ENCODE measurements around the gene OR52B4. TPM values are rescaled to one million over a fixed set of nuclear protein-coding genes. Genes with fewer than 3 reads are reported as not detected.
"Not testable (repeated sequence)": the region's sequence is repeated elsewhere in the genome, so short reads cannot be mapped to it uniquely, and the experiment has no call there.

OR52B4 gene
- polyA plus RNA-seq, 2 of the 4 experiments (the other 2 are of a cell fraction): not detected

DNA sequence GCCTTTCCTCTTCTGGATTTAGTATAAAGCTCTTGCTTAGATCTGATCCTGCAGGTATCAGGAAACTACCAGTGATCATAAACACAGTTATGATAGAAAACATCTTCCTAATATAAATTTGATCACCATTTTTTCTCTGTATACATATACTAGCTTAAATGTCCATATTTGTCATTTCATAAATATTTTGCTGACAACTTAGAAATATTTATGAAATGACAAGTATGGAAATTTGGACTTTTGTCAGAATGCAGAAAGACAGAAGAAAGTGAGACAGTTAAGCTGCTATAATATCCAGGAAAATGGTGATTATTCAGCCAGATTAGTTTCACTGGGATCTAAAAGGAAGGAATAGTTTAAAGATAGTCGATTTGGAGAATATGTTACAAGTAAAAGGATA, 48.1 kb upstream of the OR52B4 start:
- no peak overlapping the region for H3K27ac ChIP-seq
- TF ChIP-seq ZC3H11A (IDR thresholded peaks at IDR 0.05) (no peak), MAFK (IDR thresholded peaks at IDR 0.05; ENCODE audit: partially characterized antibody) (peak; percentile 14)
- H3K4me2 ChIP-seq: no peak overlapping the region
- ATAC-seq: no peak
- H3K4me3 ChIP-seq: no peak overlapping the region
- H3K4me1 ChIP-seq: no peaks in the 10 kb centered on the region
- no peaks in the 10 kb centered on the region for H3K9me3 ChIP-seq
- no peak for DNase-seq (ENCODE audit: low read depth in 1 of 2, low spot score in 1 of 2)
- ChIA-PET CTCF (interaction anchor here (1.3 to 1.7 kb wide), 2 partner anchors 8 to 229 kb away, joined by 4 to 6 read pairs; no protein-coding TSS in a partner anchor), POLR2A (no interaction called here)
- no peak for FAIRE-seq
- 0% methylated on average over 1 of the region's 1 CpG for WGBS (ENCODE audit: missing lambda C conversion rate)

DNA sequence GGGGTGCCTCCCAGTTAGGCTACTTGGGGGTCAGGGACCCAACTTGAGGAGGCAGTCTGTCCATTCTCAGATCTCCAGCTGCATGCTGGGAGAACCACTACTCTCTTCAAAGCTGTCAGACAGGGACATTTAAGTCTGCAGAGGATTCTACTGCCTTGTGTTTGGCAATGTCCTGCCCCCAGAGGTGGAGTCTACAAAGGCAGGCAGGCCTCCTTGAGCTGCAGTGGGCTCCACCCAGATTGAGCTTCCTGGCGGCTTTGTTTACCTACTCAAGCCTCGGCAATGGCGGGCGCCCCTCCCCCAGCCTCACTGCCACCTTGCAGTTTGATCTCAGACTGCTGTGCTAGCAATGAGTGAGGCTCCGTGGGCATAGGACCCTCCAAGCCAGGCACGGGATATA, 38.0 kb upstream of the OR52B4 start:
- CTCF ChIA-PET: not testable (repeated sequence)

DNA sequence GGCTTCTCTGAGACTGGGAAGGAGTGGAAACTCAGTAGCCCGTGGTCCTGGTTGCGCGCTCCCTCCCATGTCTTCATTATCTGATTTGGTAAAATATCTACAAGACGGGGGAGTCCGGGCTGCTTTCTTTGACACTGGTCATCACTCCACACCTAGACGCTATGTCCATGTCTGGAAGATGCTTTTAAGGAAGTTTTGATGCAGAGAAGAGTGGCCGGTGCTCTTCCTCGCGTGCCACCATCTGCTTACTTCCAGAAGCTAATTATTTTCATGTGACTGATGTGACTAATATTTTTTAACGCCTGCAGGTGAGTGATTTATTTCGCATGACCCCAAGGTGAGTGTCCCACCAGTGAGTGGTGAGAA, 25.7 kb upstream of the OR52B4 start:
- peak overlapping the region; percentile 79 for H3K4me3 ChIP-seq
- DNase-seq (ENCODE audit: low read depth in 1 of 2, low spot score in 1 of 2) (no peak), ATAC-seq (peak; percentile 55 to 65; a peak in 5 of 6 replicates), FAIRE-seq (no peak)
- TF ChIP-seq ZNF302 (CRISPR knock-in tag; IDR thresholded peaks at IDR 0.05) (no peak), CBX2 (IDR thresholded peaks at IDR 0.05; ENCODE audit: borderline replicate concordance, low read depth) (no peak), MYC (IDR thresholded peaks at IDR 0.05; ENCODE audit: borderline replicate concordance, low read length) (no peak), ESRRA (IDR thresholded peaks at IDR 0.05; ENCODE audit: borderline replicate concordance, low read length) (no peak), ZC3H11A (IDR thresholded peaks at IDR 0.05) (no peak), HEYL (CRISPR knock-in tag; IDR thresholded peaks at IDR 0.05) (no peak), HOXB5 (CRISPR knock-in tag; IDR thresholded peaks at IDR 0.05) (no peak), RFX5 (IDR thresholded peaks at IDR 0.05) (no peak), ZSCAN20 (CRISPR knock-in tag; IDR thresholded peaks at IDR 0.05) (no peak), RARB (CRISPR knock-in tag; IDR thresholded peaks at IDR 0.05) (no peak), FOSL2 (IDR thresholded peaks at IDR 0.05) (no peak), FOSL2 (CRISPR knock-in tag; IDR thresholded peaks at IDR 0.05) (no peak)
- TF ChIP-seq, protein P1, sequence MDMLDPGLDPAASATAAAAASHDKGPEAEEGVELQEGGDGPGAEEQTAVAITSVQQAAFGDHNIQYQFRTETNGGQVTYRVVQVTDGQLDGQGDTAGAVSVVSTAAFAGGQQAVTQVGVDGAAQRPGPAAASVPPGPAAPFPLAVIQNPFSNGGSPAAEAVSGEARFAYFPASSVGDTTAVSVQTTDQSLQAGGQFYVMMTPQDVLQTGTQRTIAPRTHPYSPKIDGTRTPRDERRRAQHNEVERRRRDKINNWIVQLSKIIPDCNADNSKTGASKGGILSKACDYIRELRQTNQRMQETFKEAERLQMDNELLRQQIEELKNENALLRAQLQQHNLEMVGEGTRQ (IDR thresholded peaks at IDR 0.05): no peak
- TF ChIP-seq, protein P2, sequence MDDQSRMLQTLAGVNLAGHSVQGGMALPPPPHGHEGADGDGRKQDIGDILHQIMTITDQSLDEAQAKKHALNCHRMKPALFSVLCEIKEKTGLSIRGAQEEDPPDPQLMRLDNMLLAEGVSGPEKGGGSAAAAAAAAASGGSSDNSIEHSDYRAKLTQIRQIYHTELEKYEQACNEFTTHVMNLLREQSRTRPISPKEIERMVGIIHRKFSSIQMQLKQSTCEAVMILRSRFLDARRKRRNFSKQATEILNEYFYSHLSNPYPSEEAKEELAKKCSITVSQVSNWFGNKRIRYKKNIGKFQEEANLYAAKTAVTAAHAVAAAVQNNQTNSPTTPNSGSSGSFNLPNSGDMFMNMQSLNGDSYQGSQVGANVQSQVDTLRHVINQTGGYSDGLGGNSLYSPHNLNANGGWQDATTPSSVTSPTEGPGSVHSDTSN (IDR thresholded peaks at IDR 0.05): no peak
- TF ChIP-seq, protein P3, sequence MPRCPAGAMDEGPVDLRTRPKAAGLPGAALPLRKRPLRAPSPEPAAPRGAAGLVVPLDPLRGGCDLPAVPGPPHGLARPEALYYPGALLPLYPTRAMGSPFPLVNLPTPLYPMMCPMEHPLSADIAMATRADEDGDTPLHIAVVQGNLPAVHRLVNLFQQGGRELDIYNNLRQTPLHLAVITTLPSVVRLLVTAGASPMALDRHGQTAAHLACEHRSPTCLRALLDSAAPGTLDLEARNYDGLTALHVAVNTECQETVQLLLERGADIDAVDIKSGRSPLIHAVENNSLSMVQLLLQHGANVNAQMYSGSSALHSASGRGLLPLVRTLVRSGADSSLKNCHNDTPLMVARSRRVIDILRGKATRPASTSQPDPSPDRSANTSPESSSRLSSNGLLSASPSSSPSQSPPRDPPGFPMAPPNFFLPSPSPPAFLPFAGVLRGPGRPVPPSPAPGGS (IDR thresholded peaks at IDR 0.05): no peak
- POLR2A ChIA-PET: no interaction called here
- H3K9me3 ChIP-seq: no peaks in the 10 kb centered on the region
- H3K27ac ChIP-seq: peak overlapping the region in 1 of 2 experiments; percentile 98; a peak in 1 of 6 replicates
- CTCF ChIA-PET: interaction anchor here (1.3 to 2.5 kb wide), 2 partner anchors 100 to 207 kb away, joined by 4 to 9 read pairs; no protein-coding TSS in a partner anchor
- WGBS (ENCODE audit: missing lambda C conversion rate): 25% methylated on average over 11 of the region's 11 CpGs
- H3K4me2 ChIP-seq: peak overlapping the region; percentile 76
- H3K4me1 ChIP-seq: no peaks in the 10 kb centered on the region

More for the DNA sequence above, 38.0 kb upstream of the OR52B4 start:
- ATAC-seq; H3K9me3 ChIP-seq; POLR2A ChIA-PET; H3K4me2 ChIP-seq; H3K4me3 ChIP-seq; H3K4me1 ChIP-seq; FAIRE-seq; DNase-seq (ENCODE audit: low read depth in 1 of 2, low spot score in 1 of 2); H3K27ac ChIP-seq: not testable (repeated sequence)
- 0% methylated on average over 2 of the region's 6 CpGs for WGBS (ENCODE audit: missing lambda C conversion rate)

DNA sequence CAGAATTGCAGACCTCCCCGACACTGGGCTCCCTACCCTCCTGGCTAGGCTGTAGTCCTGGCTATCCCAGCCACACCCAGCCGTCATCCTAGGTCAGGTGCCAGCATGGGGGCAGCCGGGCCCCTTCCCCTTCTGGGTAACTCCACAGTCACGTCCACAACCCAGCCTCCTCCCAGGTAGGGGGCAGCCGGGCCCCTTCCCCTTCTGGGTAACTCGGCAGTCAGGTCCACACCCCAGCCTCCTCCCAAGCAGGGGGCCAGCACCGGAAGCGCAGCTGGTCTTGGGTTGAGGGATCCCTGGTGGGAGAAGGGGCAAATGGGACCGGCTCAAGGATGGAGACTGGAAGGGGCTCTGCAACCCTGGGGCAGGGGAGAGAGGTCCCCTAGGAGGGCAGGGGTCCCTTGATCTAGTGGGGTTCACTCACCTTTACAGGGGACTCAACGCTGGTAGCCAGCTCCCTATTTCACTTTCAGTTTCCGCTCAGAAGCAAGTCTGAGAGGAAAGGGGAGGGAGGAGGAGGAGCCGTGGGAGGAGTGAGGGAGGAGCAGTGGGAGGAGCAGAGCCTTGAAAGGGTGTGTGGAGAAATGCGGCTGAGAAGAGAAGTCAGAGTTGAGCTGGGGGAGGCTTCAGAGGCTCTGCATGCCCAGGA, 25.1 kb upstream of the OR52B4 start, which contains the start of gene TRIM21:
Gene TRIM21 (minus strand): TSS at position 494 of the 649 bp plus-strand sequence. CDS start 3,293 bp downstream, outside the sequence.
- ATAC-seq (peak; percentile 100), DNase-seq (ENCODE audit: low read depth in 1 of 2, low spot score in 1 of 2) (peak; percentile 79 to 80), FAIRE-seq (no peak)
- WGBS (ENCODE audit: missing lambda C conversion rate): 1% methylated on average over 8 of the region's 13 CpGs
- CTCF ChIA-PET: interaction anchor here (1.3 to 2.5 kb wide), 2 partner anchors 100 to 206 kb away, joined by 4 to 9 read pairs; no protein-coding TSS in a partner anchor
- H3K9me3 ChIP-seq: no peaks in the 10 kb centered on the region
- peak within 1 kb of the TSS; percentile 79 for H3K4me3 ChIP-seq
- 0 out of 2 replicates have a peak, but pooled peaks have one; percentile 48 for TF ChIP-seq PHF8 (IDR thresholded peaks at IDR 0.05; ENCODE audit: borderline replicate concordance, low read depth)
- no peak for TF ChIP-seq ZNF302 (CRISPR knock-in tag; IDR thresholded peaks at IDR 0.05)
- no peak for TF ChIP-seq NPAS2 (CRISPR knock-in tag; IDR thresholded peaks at IDR 0.05; ENCODE audit: borderline replicate concordance)
- TF ChIP-seq ESRRA (IDR thresholded peaks at IDR 0.05; ENCODE audit: borderline replicate concordance, low read length): no peak
- no peak for TF ChIP-seq HOXA7 (CRISPR knock-in tag; IDR thresholded peaks at IDR 0.05)
- TF ChIP-seq HOXB5 (CRISPR knock-in tag; IDR thresholded peaks at IDR 0.05): no peak
- TF ChIP-seq, protein P4, sequence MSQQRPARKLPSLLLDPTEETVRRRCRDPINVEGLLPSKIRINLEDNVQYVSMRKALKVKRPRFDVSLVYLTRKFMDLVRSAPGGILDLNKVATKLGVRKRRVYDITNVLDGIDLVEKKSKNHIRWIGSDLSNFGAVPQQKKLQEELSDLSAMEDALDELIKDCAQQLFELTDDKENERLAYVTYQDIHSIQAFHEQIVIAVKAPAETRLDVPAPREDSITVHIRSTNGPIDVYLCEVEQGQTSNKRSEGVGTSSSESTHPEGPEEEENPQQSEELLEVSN (IDR thresholded peaks at IDR 0.05; ENCODE audit: borderline replicate concordance, low read depth): no peak
- TF ChIP-seq POLR2A (IDR thresholded peaks at IDR 0.05; ENCODE audit: low read length): no peak
- TF ChIP-seq NR3C1 (IDR thresholded peaks at IDR 0.05): no peak
- H3K27ac ChIP-seq: peak within 1 kb of the TSS; percentile 80 to 98
- H3K4me1 ChIP-seq: no peaks in the 10 kb centered on the region
- peak within 1 kb of the TSS; percentile 76 for H3K4me2 ChIP-seq
- POLR2A ChIA-PET: no interaction called here
